GM23338 (cell line): ENCODE data around the gene WDR47. TPM values are rescaled to one million over a fixed set of nuclear protein-coding genes. Genes with fewer than 3 reads are reported as not detected.
A peak's percentile ranks its signal among the peaks of the same experiment; 100 is the strongest.

Experiments used
- ATAC-seq: fragments of 200-7000 bp; cut with Tn5 transposase; 3 replicates; pipeline ENCODE4 v1.9.1; 2020
- DNase-seq: peaks from one replicate; pipeline ENCODE4 v3.0.0-alpha.2; 2015; ENCODE audit warnings: low spot score
- H2AFZ ChIP-seq: fragments of 200-600 bp; sonication (generic); 2 replicates; pipeline ENCODE4 v1.8.0; 2016; ENCODE audit warnings: antibody characterized with exemption, mild to moderate bottlenecking, moderate library complexity
- H3F3A ChIP-seq: fragments of 200-600 bp; sonication (generic); replicated peaks from 2 replicates; pipeline ENCODE4 v1.8.0; 2017; ENCODE audit warnings: antibody characterized with exemption, mixed run types, low read depth
- H3K27ac ChIP-seq: fragments of 200-600 bp; sonication (generic); 2 replicates; pipeline ENCODE4 v1.6.1; 2016; ENCODE audit warnings: low read depth
- H3K27me3 ChIP-seq: fragments of 200-600 bp; sonication (generic); 2 replicates; pipeline ENCODE4 v1.8.0; 2016; ENCODE audit warnings: mild to moderate bottlenecking, mixed run types, moderate library complexity; ENCODE audit not compliant: insufficient read depth
- H3K36me3 ChIP-seq: fragments of 200-600 bp; sonication (generic); 2 replicates; pipeline ENCODE4 v1.8.0; 2016; ENCODE audit warnings: mild to moderate bottlenecking; ENCODE audit not compliant: insufficient read depth
- H3K4me1 ChIP-seq: fragments of 200-600 bp; sonication (generic); 2 replicates; pipeline ENCODE4 v1.8.0; 2016; ENCODE audit warnings: mild to moderate bottlenecking, moderate library complexity; ENCODE audit not compliant: insufficient read depth
- H3K4me2 ChIP-seq: fragments of 200-600 bp; sonication (generic); 2 replicates; pipeline ENCODE4 v1.7.1; 2017; ENCODE audit warnings: mixed run types
- H3K4me3 ChIP-seq: fragments of 200-600 bp; sonication (generic); 2 replicates; pipeline ENCODE4 v1.6.1; 2016; ENCODE audit warnings: mixed run types
- H3K79me2 ChIP-seq: fragments of 200-600 bp; sonication (generic); replicated peaks from 2 replicates; pipeline ENCODE4 v1.8.0; 2017; ENCODE audit warnings: mild to moderate bottlenecking; ENCODE audit not compliant: insufficient read depth
- H3K9me2 ChIP-seq: fragments of 200-600 bp; sonication (generic); 2 replicates; pipeline ENCODE4 v1.8.0; 2017; ENCODE audit not compliant: insufficient read depth
- H4K20me1 ChIP-seq: fragments of 200-600 bp; sonication (generic); replicated peaks from 2 replicates; pipeline ENCODE4 v1.8.0; 2017; ENCODE audit warnings: mild to moderate bottlenecking; ENCODE audit not compliant: insufficient read depth
- H3K27ac Mint-ChIP-seq: 2 replicates; pipeline ENCODE4 v1.8.0; 2020; ENCODE audit warnings: inconsistent platforms, mild to moderate bottlenecking, moderate library complexity, mixed read lengths
- H3K27me3 Mint-ChIP-seq: 3 replicates; pipeline ENCODE4 v1.8.0; 2022; ENCODE audit warnings: low read depth, mild to moderate bottlenecking, moderate library complexity, mixed read lengths, inconsistent platforms; ENCODE audit not compliant: insufficient read depth, poor library complexity
- H3K36me3 Mint-ChIP-seq: 3 replicates; pipeline ENCODE4 v1.8.0; 2021; ENCODE audit warnings: low read depth, mild to moderate bottlenecking, inconsistent platforms, moderate library complexity, mixed read lengths
- H3K4me1 Mint-ChIP-seq: 3 replicates; pipeline ENCODE4 v1.8.0; 2020; ENCODE audit warnings: mild to moderate bottlenecking, inconsistent platforms, mixed read lengths
- H3K4me3 Mint-ChIP-seq: 3 replicates; pipeline ENCODE4 v1.8.0; 2021; ENCODE audit warnings: moderate library complexity, mild to moderate bottlenecking, inconsistent platforms, mixed read lengths
- H3K9me3 Mint-ChIP-seq: 3 replicates; pipeline ENCODE4 v1.8.0; 2020; ENCODE audit warnings: moderate library complexity, mild to moderate bottlenecking, inconsistent platforms, mixed read lengths
- CREB1 ChIP-seq: fragments of 250-450 bp; sonication (Bioruptor Pico); IDR thresholded peaks from 2 replicates; pipeline ENCODE4 v1.5.0; 2020; ENCODE audit warnings: low read depth, mild to moderate bottlenecking, moderate library complexity
- EZH2 ChIP-seq: fragments of 200-600 bp; sonication (generic); IDR thresholded peaks from one replicate; pipeline ENCODE4 v1.8.0; 2017; ENCODE audit warnings: antibody characterized with exemption, mild to moderate bottlenecking, low read depth; ENCODE audit not compliant: unreplicated experiment
- NANOG ChIP-seq: IDR thresholded peaks from 2 replicates; pipeline ENCODE4 v1.6.1; 2016; ENCODE audit warnings: antibody characterized with exemption, borderline replicate concordance
- ZNF114 ChIP-seq: fragments of 250-450 bp; sonication (Bioruptor Pico); IDR thresholded peaks from 2 replicates; pipeline ENCODE4 v1.5.0; 2020; ENCODE audit warnings: mild to moderate bottlenecking, moderate library complexity
- ZNF331 ChIP-seq: fragments of 250-450 bp; sonication (Bioruptor Pico); IDR thresholded peaks from 2 replicates; pipeline ENCODE4 v1.5.0; 2020; ENCODE audit warnings: low read depth, mild to moderate bottlenecking, moderate library complexity
- polyA plus RNA-seq: library from polyadenylated mRNA; unstranded; fragments of >200 nt; fragmentation: Nextera tagmentation; extraction: Ambion mirVana; gene quantifications from 2 replicates; pipeline ENCODE4 v1.2.1, GENCODE V29; 2016
- total RNA-seq: library from RNA; depleted of rRNA; stranded (reverse); fragments of >200 nt; shearing (Covaris generic); gene quantifications from 2 replicates; pipeline ENCODE4 v1.2.3, GENCODE V29; 2014
- TF ChIP-seq, protein P1 (sequence below): fragments of 250-450 bp; sonication (Bioruptor Pico); IDR thresholded peaks from 2 replicates; pipeline ENCODE4 v1.5.0; 2020; ENCODE audit warnings: mild to moderate bottlenecking, moderate library complexity
- TF ChIP-seq, protein P2 (sequence below): IDR thresholded peaks from 2 replicates; pipeline ENCODE4 v1.6.1; 2016; ENCODE audit warnings: antibody characterized with exemption
- TF ChIP-seq, protein P3 (sequence below), 2 experiments: fragments of 200-600 bp in 1 of 2; sonication (generic) in 1 of 2; conservative IDR thresholded peaks; 2 replicates each; pipeline versions ENCODE4 v1.5.1 to v1.6.1; 2016 to 2017; ENCODE audit warnings: antibody characterized with exemption in 2 of 2, low read depth in 2 of 2, mild to moderate bottlenecking in 2 of 2, moderate library complexity in 1 of 2
- TF ChIP-seq, protein P4 (sequence below): IDR thresholded peaks from one replicate; pipeline ENCODE4 v1.6.1; 2018; ENCODE audit warnings: antibody characterized with exemption; ENCODE audit not compliant: unreplicated experiment

WDR47 gene
- total and polyA plus RNA-seq, 2 experiments from 2014 or later, result 3.9 to 5.2 TPM

DNA sequence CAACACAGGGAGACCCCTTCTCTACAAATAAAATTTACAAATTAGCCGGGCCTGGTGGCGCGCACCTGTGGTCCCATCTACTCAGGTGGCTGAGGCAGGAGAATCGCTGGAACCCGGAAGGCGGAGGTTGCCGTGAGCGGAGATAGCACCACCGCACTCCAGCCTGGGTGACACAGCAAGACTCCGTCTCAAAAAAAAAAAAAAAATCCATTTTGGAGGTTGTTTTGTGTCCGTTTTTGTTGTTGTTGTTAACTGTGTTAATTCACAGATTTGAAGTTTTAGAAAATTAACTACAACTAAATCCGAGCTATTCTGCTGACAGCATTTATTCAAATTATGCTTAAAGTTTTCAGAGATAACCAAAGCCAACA lies 79.2 kb downstream of the WDR47 start (continued):
- TF ChIP-seq, protein P1, sequence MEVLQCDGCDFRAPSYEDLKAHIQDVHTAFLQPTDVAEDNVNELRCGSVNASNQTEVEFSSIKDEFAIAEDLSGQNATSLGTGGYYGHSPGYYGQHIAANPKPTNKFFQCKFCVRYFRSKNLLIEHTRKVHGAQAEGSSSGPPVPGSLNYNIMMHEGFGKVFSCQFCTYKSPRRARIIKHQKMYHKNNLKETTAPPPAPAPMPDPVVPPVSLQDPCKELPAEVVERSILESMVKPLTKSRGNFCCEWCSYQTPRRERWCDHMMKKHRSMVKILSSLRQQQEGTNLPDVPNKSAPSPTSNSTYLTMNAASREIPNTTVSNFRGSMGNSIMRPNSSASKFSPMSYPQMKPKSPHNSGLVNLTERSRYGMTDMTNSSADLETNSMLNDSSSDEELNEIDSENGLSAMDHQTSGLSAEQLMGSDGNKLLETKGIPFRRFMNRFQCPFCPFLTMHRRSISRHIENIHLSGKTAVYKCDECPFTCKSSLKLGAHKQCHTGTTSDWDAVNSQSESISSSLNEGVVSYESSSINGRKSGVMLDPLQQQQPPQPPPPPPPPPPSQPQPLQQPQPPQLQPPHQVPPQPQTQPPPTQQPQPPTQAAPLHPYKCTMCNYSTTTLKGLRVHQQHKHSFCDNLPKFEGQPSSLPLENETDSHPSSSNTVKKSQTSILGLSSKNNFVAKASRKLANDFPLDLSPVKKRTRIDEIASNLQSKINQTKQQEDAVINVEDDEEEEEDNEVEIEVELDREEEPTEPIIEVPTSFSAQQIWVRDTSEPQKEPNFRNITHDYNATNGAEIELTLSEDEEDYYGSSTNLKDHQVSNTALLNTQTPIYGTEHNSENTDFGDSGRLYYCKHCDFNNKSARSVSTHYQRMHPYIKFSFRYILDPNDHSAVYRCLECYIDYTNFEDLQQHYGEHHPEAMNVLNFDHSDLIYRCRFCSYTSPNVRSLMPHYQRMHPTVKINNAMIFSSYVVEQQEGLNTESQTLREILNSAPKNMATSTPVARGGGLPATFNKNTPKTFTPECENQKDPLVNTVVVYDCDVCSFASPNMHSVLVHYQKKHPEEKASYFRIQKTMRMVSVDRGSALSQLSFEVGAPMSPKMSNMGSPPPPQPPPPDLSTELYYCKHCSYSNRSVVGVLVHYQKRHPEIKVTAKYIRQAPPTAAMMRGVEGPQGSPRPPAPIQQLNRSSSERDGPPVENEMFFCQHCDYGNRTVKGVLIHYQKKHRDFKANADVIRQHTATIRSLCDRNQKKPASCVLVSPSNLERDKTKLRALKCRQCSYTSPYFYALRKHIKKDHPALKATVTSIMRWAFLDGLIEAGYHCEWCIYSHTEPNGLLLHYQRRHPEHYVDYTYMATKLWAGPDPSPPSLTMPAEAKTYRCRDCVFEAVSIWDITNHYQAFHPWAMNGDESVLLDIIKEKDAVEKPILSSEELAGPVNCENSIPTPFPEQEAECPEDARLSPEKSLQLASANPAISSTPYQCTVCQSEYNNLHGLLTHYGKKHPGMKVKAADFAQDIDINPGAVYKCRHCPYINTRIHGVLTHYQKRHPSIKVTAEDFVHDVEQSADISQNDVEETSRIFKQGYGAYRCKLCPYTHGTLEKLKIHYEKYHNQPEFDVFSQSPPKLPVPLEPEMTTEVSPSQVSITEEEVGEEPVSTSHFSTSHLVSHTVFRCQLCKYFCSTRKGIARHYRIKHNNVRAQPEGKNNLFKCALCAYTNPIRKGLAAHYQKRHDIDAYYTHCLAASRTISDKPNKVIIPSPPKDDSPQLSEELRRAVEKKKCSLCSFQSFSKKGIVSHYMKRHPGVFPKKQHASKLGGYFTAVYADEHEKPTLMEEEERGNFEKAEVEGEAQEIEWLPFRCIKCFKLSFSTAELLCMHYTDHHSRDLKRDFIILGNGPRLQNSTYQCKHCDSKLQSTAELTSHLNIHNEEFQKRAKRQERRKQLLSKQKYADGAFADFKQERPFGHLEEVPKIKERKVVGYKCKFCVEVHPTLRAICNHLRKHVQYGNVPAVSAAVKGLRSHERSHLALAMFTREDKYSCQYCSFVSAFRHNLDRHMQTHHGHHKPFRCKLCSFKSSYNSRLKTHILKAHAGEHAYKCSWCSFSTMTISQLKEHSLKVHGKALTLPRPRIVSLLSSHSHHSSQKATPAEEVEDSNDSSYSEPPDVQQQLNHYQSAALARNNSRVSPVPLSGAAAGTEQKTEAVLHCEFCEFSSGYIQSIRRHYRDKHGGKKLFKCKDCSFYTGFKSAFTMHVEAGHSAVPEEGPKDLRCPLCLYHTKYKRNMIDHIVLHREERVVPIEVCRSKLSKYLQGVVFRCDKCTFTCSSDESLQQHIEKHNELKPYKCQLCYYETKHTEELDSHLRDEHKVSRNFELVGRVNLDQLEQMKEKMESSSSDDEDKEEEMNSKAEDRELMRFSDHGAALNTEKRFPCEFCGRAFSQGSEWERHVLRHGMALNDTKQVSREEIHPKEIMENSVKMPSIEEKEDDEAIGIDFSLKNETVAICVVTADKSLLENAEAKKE (CRISPR knock-in tag), result no peak

DNA sequence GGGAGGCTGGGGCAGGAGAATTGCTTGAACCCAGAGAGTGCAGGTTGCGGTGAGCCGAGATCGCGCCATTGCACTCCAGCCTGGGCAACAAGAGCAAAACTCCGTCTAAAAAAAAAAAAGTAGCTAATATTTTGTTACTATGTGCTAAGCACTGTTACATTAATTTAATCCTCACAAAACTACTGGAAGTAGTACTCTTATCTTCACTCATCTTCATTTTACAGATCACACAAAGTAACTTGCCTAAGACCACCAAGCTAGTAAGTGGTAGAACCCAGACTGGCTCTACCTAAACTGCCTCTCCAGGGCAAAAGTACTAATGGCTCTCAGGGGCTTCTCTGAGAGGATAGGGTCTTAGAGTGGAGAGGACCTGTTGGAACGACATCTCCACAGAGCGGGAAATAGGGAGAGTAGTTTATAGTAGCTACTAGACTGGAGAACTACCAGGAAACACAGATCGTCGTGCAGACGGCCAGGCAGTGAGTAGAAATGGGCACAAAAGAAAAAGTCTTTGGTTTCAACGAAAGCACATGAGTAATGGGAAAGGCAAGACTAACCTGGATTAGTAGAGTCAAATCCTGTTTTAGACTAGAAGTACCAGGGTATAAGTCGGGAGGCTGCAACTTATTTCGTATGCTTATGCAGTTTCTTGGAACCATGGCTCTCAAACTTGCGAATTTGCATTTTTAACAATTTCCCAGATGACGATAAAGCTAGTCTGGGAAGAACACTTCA lies 80.0 kb downstream of the WDR47 start:
- no peak overlapping the region for H2AFZ ChIP-seq
- Mint-ChIP-seq H3K9me3 (no peaks in the 10 kb centered on the region), H3K27ac (no peak overlapping the region), H3K4me1 (peaks cover 9% of the 10 kb centered on the region), H3K27me3 (peaks cover 2% of the 10 kb centered on the region), H3K4me3 (peak overlapping the region; percentile 81), H3K36me3 (no peaks in the 10 kb centered on the region)
- H3K4me2 ChIP-seq, result peak overlapping the region; percentile 81
- no peak for ATAC-seq
- H3F3A ChIP-seq, result 0 out of 2 replicates have a peak, but pooled peaks cover 5% of the 10 kb centered on the region
- peaks cover 58% of the 10 kb centered on the region for H3K79me2 ChIP-seq
- H3K9me2 ChIP-seq, result no peaks in the 10 kb centered on the region
- H3K36me3 ChIP-seq, result no peaks in the 10 kb centered on the region; the same call in 1 of the 2 replicates
- H3K4me3 ChIP-seq, result peak overlapping the region; percentile 88
- H3K27me3 ChIP-seq, result no peaks in the 10 kb centered on the region
- H3K27ac ChIP-seq, result no peak overlapping the region
- no peaks in the 10 kb centered on the region; the same call in none of the 2 replicates for H4K20me1 ChIP-seq
- no peak for DNase-seq
- H3K4me1 ChIP-seq, result peaks cover 19% of the 10 kb centered on the region
- TF ChIP-seq, protein P2, sequence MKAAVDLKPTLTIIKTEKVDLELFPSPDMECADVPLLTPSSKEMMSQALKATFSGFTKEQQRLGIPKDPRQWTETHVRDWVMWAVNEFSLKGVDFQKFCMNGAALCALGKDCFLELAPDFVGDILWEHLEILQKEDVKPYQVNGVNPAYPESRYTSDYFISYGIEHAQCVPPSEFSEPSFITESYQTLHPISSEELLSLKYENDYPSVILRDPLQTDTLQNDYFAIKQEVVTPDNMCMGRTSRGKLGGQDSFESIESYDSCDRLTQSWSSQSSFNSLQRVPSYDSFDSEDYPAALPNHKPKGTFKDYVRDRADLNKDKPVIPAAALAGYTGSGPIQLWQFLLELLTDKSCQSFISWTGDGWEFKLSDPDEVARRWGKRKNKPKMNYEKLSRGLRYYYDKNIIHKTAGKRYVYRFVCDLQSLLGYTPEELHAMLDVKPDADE, result no peak
- no peak for TF ChIP-seq ZNF331
- TF ChIP-seq CREB1 (CRISPR knock-in tag), result no peak
- no peak for TF ChIP-seq ZNF114
- TF ChIP-seq, protein P3, sequence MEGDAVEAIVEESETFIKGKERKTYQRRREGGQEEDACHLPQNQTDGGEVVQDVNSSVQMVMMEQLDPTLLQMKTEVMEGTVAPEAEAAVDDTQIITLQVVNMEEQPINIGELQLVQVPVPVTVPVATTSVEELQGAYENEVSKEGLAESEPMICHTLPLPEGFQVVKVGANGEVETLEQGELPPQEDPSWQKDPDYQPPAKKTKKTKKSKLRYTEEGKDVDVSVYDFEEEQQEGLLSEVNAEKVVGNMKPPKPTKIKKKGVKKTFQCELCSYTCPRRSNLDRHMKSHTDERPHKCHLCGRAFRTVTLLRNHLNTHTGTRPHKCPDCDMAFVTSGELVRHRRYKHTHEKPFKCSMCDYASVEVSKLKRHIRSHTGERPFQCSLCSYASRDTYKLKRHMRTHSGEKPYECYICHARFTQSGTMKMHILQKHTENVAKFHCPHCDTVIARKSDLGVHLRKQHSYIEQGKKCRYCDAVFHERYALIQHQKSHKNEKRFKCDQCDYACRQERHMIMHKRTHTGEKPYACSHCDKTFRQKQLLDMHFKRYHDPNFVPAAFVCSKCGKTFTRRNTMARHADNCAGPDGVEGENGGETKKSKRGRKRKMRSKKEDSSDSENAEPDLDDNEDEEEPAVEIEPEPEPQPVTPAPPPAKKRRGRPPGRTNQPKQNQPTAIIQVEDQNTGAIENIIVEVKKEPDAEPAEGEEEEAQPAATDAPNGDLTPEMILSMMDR (conservative IDR thresholded peaks at IDR 0.05; ENCODE audit: low read depth in 2 of 2), result no peak
- TF ChIP-seq, protein P4, sequence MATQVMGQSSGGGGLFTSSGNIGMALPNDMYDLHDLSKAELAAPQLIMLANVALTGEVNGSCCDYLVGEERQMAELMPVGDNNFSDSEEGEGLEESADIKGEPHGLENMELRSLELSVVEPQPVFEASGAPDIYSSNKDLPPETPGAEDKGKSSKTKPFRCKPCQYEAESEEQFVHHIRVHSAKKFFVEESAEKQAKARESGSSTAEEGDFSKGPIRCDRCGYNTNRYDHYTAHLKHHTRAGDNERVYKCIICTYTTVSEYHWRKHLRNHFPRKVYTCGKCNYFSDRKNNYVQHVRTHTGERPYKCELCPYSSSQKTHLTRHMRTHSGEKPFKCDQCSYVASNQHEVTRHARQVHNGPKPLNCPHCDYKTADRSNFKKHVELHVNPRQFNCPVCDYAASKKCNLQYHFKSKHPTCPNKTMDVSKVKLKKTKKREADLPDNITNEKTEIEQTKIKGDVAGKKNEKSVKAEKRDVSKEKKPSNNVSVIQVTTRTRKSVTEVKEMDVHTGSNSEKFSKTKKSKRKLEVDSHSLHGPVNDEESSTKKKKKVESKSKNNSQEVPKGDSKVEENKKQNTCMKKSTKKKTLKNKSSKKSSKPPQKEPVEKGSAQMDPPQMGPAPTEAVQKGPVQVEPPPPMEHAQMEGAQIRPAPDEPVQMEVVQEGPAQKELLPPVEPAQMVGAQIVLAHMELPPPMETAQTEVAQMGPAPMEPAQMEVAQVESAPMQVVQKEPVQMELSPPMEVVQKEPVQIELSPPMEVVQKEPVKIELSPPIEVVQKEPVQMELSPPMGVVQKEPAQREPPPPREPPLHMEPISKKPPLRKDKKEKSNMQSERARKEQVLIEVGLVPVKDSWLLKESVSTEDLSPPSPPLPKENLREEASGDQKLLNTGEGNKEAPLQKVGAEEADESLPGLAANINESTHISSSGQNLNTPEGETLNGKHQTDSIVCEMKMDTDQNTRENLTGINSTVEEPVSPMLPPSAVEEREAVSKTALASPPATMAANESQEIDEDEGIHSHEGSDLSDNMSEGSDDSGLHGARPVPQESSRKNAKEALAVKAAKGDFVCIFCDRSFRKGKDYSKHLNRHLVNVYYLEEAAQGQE, result no peak
- TF ChIP-seq NANOG, result no peak
- TF ChIP-seq EZH2, result no peak
